ENCODE measurements around the gene SSC5D. TPM values are rescaled to one million over a fixed set of nuclear protein-coding genes. Genes with fewer than 3 reads are reported as not detected.
A peak's percentile ranks its signal among the peaks of the same experiment; 100 is the strongest.

Gene SSC5D
- total RNA-seq, 1 donor: 77.4 TPM

- H2AFZ ChIP-seq (ENCODE audit: low read length): no peak overlapping the region
- peak; percentile 59 for DNase-seq (ENCODE audit: insufficient read length, low spot score, missing footprints)
- peaks cover 60% of the 10 kb centered on the region for H3K36me3 ChIP-seq (ENCODE audit: insufficient read depth, low read length)
- no peaks in the 10 kb centered on the region for H4K20me1 ChIP-seq (ENCODE audit: insufficient read depth, low read length)
- H3K4me3 ChIP-seq (ENCODE audit: insufficient read depth, low read length): no peak overlapping the region
- H3K4me2 ChIP-seq (ENCODE audit: insufficient read depth, low read length): no peak overlapping the region
- no peak overlapping the region for H3K27ac ChIP-seq (ENCODE audit: low read depth, low read length)
- H3K9me3 ChIP-seq (ENCODE audit: low read depth, low read length): no peaks in the 10 kb centered on the region
- peaks cover 4% of the 10 kb centered on the region for H3K79me2 ChIP-seq (ENCODE audit: insufficient read depth, low read length)
- no peaks in the 10 kb centered on the region for H3K27me3 ChIP-seq (ENCODE audit: insufficient read depth, low read length)
- no peak for TF ChIP-seq CTCF (IDR thresholded peaks at IDR 0.05; ENCODE audit: extremely low read depth, low read depth, low read length)
- H3K4me1 ChIP-seq (ENCODE audit: insufficient read depth, low read length): peaks cover 2% of the 10 kb centered on the region
Observed at GRCh38 chr19:55500368-55500952, 12.2 kb downstream of the SSC5D start.

- H3K4me3 ChIP-seq (ENCODE audit: insufficient read depth, low read length): no peak overlapping the region
- no peaks in the 10 kb centered on the region for H3K27me3 ChIP-seq (ENCODE audit: insufficient read depth, low read length)
- no peak overlapping the region for H2AFZ ChIP-seq (ENCODE audit: low read length)
- H3K4me1 ChIP-seq (ENCODE audit: insufficient read depth, low read length): no peaks in the 10 kb centered on the region
- H3K27ac ChIP-seq (ENCODE audit: low read depth, low read length): no peak overlapping the region
- no peaks in the 10 kb centered on the region for H4K20me1 ChIP-seq (ENCODE audit: insufficient read depth, low read length)
- no peak for TF ChIP-seq CTCF (IDR thresholded peaks at IDR 0.05; ENCODE audit: extremely low read depth, low read depth, low read length)
- H3K79me2 ChIP-seq (ENCODE audit: insufficient read depth, low read length): no peaks in the 10 kb centered on the region
- peaks cover 44% of the 10 kb centered on the region for H3K36me3 ChIP-seq (ENCODE audit: insufficient read depth, low read length)
- DNase-seq (ENCODE audit: insufficient read length, low spot score, missing footprints): peak; percentile 39
- no peaks in the 10 kb centered on the region for H3K9me3 ChIP-seq (ENCODE audit: low read depth, low read length)
- no peak overlapping the region for H3K4me2 ChIP-seq (ENCODE audit: insufficient read depth, low read length)
Observed at GRCh38 chr19:55502197-55502952, 14.1 kb downstream of the SSC5D start.

GRCh38 chr19:55503157-55503501 is 14.9 kb downstream of the SSC5D start:
- Histone ChIP-seq H3K36me3 (ENCODE audit: insufficient read depth, low read length) (peaks cover 40% of the 10 kb centered on the region), H4K20me1 (ENCODE audit: insufficient read depth, low read length) (no peaks in the 10 kb centered on the region), H3K27me3 (ENCODE audit: insufficient read depth, low read length) (no peaks in the 10 kb centered on the region), H3K9me3 (ENCODE audit: low read depth, low read length) (no peaks in the 10 kb centered on the region), H3K4me1 (ENCODE audit: insufficient read depth, low read length) (no peaks in the 10 kb centered on the region), H2AFZ (ENCODE audit: low read length) (no peak overlapping the region), H3K4me3 (ENCODE audit: insufficient read depth, low read length) (no peak overlapping the region), H3K79me2 (ENCODE audit: insufficient read depth, low read length) (no peaks in the 10 kb centered on the region), H3K27ac (ENCODE audit: low read depth, low read length) (no peak overlapping the region), H3K4me2 (ENCODE audit: insufficient read depth, low read length) (no peak overlapping the region)
- TF ChIP-seq CTCF (IDR thresholded peaks at IDR 0.05; ENCODE audit: extremely low read depth, low read depth, low read length): no peak
- DNase-seq (ENCODE audit: insufficient read length, low spot score, missing footprints): peak; percentile 29

- H3K4me2 ChIP-seq (ENCODE audit: insufficient read depth, low read length): peak overlapping the region; percentile 88
- H3K9me3 ChIP-seq (ENCODE audit: low read depth, low read length): no peaks in the 10 kb centered on the region
- peak overlapping the region; percentile 71 for H3K27ac ChIP-seq (ENCODE audit: low read depth, low read length)
- peak overlapping the region; percentile 90 for H2AFZ ChIP-seq (ENCODE audit: low read length)
- no peaks in the 10 kb centered on the region for H3K4me1 ChIP-seq (ENCODE audit: insufficient read depth, low read length)
- H3K79me2 ChIP-seq (ENCODE audit: insufficient read depth, low read length): peaks cover 2% of the 10 kb centered on the region
- peak overlapping the region; percentile 73 for H3K4me3 ChIP-seq (ENCODE audit: insufficient read depth, low read length)
- peak; percentile 80 for TF ChIP-seq CTCF (IDR thresholded peaks at IDR 0.05; ENCODE audit: extremely low read depth, low read depth, low read length)
- peaks cover 3% of the 10 kb centered on the region for H4K20me1 ChIP-seq (ENCODE audit: insufficient read depth, low read length)
- no peaks in the 10 kb centered on the region for H3K27me3 ChIP-seq (ENCODE audit: insufficient read depth, low read length)
- peak; percentile 100 for DNase-seq (ENCODE audit: insufficient read length, low spot score, missing footprints)
- peaks cover 34% of the 10 kb centered on the region for H3K36me3 ChIP-seq (ENCODE audit: insufficient read depth, low read length)
Observed at GRCh38 chr19:55503502-55504251, 15.4 kb downstream of the SSC5D start.

Data from osteoblast (primary cell).